ENCODE measurements around the gene PARD3B. TPM values are rescaled to one million over a fixed set of nuclear protein-coding genes. Genes with fewer than 3 reads are reported as not detected.

The PARD3B gene
- total and polyA plus RNA-seq, 10 of the 15 experiments (the other 5 are each of a cell fraction or from before 2014, with no cell fraction given), result 0.01 to 0.54 (median 0.07) TPM; not detected in 7

DNA sequence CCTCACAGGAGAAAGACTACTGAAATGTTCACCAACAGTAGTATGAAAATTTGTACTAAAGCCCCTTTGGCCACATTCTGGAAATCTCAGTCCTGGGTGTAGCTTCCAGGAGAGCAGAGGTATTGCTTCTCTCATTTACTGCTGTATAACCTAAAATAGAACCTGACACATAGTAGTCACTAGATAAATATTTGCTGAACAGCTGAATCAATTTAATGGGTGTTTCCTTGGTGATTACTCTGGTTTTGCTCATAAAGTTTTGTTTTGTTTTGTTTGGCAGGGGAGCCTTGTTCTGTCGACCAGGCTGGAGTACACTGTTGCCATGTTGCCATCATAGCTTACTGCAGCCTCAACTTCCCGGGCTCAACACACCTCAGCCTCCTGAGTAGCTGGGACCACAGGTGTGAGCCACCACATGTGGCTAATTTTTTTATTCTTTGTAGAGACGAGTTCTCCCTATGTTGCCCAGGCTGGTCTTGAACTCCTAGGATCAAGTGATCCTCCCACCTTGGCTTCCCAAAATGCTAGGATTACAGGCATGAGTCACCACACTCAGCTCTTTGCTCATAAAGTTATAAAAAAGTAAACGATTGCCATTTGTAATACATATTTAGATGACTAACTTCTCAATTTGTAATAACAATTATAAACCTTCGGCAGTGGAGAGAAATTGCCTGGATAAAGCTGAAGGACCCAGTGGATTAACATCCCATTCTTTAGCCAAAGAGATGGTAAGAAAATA lies 11.5 kb upstream of the PARD3B start:
- no TSS peak for BruUV-seq (replicated peaks)
- Histone ChIP-seq H3K4me1 (ENCODE audit: control insufficient read depth, insufficient read depth, low read length) (no peaks in the 10 kb centered on the region), H3K9ac (ENCODE audit: control insufficient read depth, insufficient read depth, low read length) (no peak overlapping the region), H3K27ac (ENCODE audit: control insufficient read depth, insufficient read depth) (no peak overlapping the region), H4K20me1 (ENCODE audit: control insufficient read depth, insufficient read depth) (no peaks in the 10 kb centered on the region), H2AFZ (ENCODE audit: control insufficient read depth, low read depth, low read length) (no peak overlapping the region), H3K36me3 (ENCODE audit: control insufficient read depth in 2 of 2, insufficient read depth in 2 of 2, low read length in 1 of 2) (no peaks in the 10 kb centered on the region), H3K4me2 (ENCODE audit: control insufficient read depth, insufficient read depth) (no peak overlapping the region), H3K79me2 (ENCODE audit: control insufficient read depth, insufficient read depth, low read length) (no peaks in the 10 kb centered on the region), H3K4me3 (no peak overlapping the region), H3K27me3 (replicated peaks in 1 of 2; ENCODE audit: control insufficient read depth in 2 of 2, insufficient read depth in 2 of 2, low read length in 1 of 2) (no peaks in the 10 kb centered on the region), H3K9me3 (replicated peaks; ENCODE audit: control insufficient read depth, insufficient read depth, low read length) (no peaks in the 10 kb centered on the region)
- ATAC-seq (no peak), FAIRE-seq (no peak), DNase-seq (ENCODE audit: low read depth, low spot score) (no peak)
- 11% methylated on average over 5 of the region's 5 CpGs for WGBS (ENCODE audit: insufficient coverage, insufficient replicate concordance, low lambda C conversion rate, missing lambda C conversion rate)
- ChIA-PET SMC1A (ENCODE audit: uncharacterized antibody, unreplicated experiment) (interaction anchor here (0.9 to 1.7 kb wide), 3 partner anchors 9 to 37 kb away, joined by 3 to 4 read pairs (median 4); no protein-coding TSS in a partner anchor), POLR2A (no interaction called here), CTCF (no interaction called here), RAD21 (ENCODE audit: unreplicated experiment) (no interaction called here)
- in situ Hi-C loops (cut with MboI) (no loop called here), intact Hi-C loops (cut with micrococcal nuclease; ENCODE audit: unreplicated experiment) (no loop called here)
- no peak for TF ChIP-seq FOXK2 (IDR thresholded peaks at IDR 0.05)
- no peak for TF ChIP-seq TBL1XR1 (IDR thresholded peaks at IDR 0.05; ENCODE audit: low read depth, low read length)
- TF ChIP-seq CEBPB (IDR thresholded peaks at IDR 0.05; ENCODE audit: borderline replicate concordance in 1 of 2, low read depth in 2 of 2, low read length in 2 of 2), result no peak
- TF ChIP-seq BCL11A (IDR thresholded peaks at IDR 0.05; ENCODE audit: low read depth, low read length), result no peak
- no peak for TF ChIP-seq HDAC6 (IDR thresholded peaks at IDR 0.05; ENCODE audit: unreplicated experiment)

GRCh38 chr2:204535356-204535755 lies 9.9 kb upstream of the PARD3B start:
- Histone ChIP-seq H3K79me2 (ENCODE audit: control insufficient read depth, insufficient read depth, low read length) (no peaks in the 10 kb centered on the region), H4K20me1 (ENCODE audit: control insufficient read depth, insufficient read depth) (no peaks in the 10 kb centered on the region), H3K9ac (ENCODE audit: control insufficient read depth, insufficient read depth, low read length) (no peak overlapping the region), H3K4me3 (no peak overlapping the region), H3K9me3 (replicated peaks; ENCODE audit: control insufficient read depth, insufficient read depth, low read length) (no peaks in the 10 kb centered on the region), H2AFZ (ENCODE audit: control insufficient read depth, low read depth, low read length) (no peak overlapping the region), H3K36me3 (ENCODE audit: control insufficient read depth in 2 of 2, insufficient read depth in 2 of 2, low read length in 1 of 2) (no peaks in the 10 kb centered on the region), H3K27ac (ENCODE audit: control insufficient read depth, insufficient read depth) (no peak overlapping the region), H3K4me1 (ENCODE audit: control insufficient read depth, insufficient read depth, low read length) (no peaks in the 10 kb centered on the region), H3K27me3 (replicated peaks in 1 of 2; ENCODE audit: control insufficient read depth in 2 of 2, insufficient read depth in 2 of 2, low read length in 1 of 2) (no peaks in the 10 kb centered on the region), H3K4me2 (ENCODE audit: control insufficient read depth, insufficient read depth) (no peak overlapping the region)
- no peak for FAIRE-seq
- DNase-seq (ENCODE audit: low read depth, low spot score), result no peak
- intact Hi-C loops (cut with micrococcal nuclease; ENCODE audit: unreplicated experiment) (no loop called here), in situ Hi-C loops (cut with MboI) (no loop called here)
- ChIA-PET POLR2A (no interaction called here), RAD21 (ENCODE audit: unreplicated experiment) (no interaction called here), SMC1A (ENCODE audit: uncharacterized antibody, unreplicated experiment) (no interaction called here), CTCF (no interaction called here)
- ATAC-seq, result no peak
- no TSS peak for BruUV-seq (replicated peaks)
- 56% methylated on average over 3 of the region's 3 CpGs for whole genome bisulfite sequencing (ENCODE audit: insufficient coverage, insufficient replicate concordance, low lambda C conversion rate, missing lambda C conversion rate)
- TF ChIP-seq GATAD2B (conservative IDR thresholded peaks at IDR 0.05; ENCODE audit: low read depth) (no peak), HDAC2 (IDR thresholded peaks at IDR 0.05) (no peak), POLR2AphosphoS2 (IDR thresholded peaks at IDR 0.05; ENCODE audit: low read depth, low read length) (no peak), NFYB (IDR thresholded peaks at IDR 0.05; ENCODE audit: insufficient read depth, low read depth, low read length) (no peak), CBFB (IDR thresholded peaks at IDR 0.05; ENCODE audit: low read depth) (no peak)
- TF ChIP-seq, protein P1, sequence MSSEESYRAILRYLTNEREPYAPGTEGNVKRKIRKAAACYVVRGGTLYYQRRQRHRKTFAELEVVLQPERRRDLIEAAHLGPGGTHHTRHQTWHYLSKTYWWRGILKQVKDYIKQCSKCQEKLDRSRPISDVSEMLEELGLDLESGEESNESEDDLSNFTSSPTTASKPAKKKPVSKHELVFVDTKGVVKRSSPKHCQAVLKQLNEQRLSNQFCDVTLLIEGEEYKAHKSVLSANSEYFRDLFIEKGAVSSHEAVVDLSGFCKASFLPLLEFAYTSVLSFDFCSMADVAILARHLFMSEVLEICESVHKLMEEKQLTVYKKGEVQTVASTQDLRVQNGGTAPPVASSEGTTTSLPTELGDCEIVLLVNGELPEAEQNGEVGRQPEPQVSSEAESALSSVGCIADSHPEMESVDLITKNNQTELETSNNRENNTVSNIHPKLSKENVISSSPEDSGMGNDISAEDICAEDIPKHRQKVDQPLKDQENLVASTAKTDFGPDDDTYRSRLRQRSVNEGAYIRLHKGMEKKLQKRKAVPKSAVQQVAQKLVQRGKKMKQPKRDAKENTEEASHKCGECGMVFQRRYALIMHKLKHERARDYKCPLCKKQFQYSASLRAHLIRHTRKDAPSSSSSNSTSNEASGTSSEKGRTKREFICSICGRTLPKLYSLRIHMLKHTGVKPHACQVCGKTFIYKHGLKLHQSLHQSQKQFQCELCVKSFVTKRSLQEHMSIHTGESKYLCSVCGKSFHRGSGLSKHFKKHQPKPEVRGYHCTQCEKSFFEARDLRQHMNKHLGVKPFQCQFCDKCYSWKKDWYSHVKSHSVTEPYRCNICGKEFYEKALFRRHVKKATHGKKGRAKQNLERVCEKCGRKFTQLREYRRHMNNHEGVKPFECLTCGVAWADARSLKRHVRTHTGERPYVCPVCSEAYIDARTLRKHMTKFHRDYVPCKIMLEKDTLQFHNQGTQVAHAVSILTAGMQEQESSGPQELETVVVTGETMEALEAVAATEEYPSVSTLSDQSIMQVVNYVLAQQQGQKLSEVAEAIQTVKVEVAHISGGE (CRISPR knock-in tag; IDR thresholded peaks at IDR 0.05), result no peak
